Glomerular visceral epithelial cell (primary cell): ENCODE measurements around the gene TMEM263.
"Not testable (repeated sequence)": the region's sequence is repeated elsewhere in the genome, so short reads cannot be mapped to it uniquely, and the experiment has no call there.

Source experiments
- DNase-seq: peaks from one replicate; pipeline ENCODE4 v3.0.0-alpha.2; 2016; ENCODE audit errors: extremely low spot score

Gene TMEM263

GRCh38 chr12:106955377-106956047 lies at the start of gene TMEM263:
TSS of gene TMEM263 (plus strand) at chr12:106955907. CDS start at chr12:106967117, 11,210 bp downstream.
- peak; percentile 98 for DNase-seq

- no peak for DNase-seq
Measured at GRCh38 chr12:106906715-106907114, 49.0 kb upstream of the TMEM263 start.

GRCh38 chr12:106907411-106907810 lies 48.3 kb upstream of the TMEM263 start:
- DNase-seq: no peak

GRCh38 chr12:106907846-106908245 lies 47.9 kb upstream of the TMEM263 start:
- no peak for DNase-seq

GRCh38 chr12:106908561-106908960 lies 47.1 kb upstream of the TMEM263 start:
- no peak for DNase-seq

GRCh38 chr12:106910202-106910601 lies 45.5 kb upstream of the TMEM263 start:
- DNase-seq: no peak

- no peak for DNase-seq
Measured at GRCh38 chr12:106911581-106911980, 44.1 kb upstream of the TMEM263 start.

- DNase-seq: no peak
Measured at GRCh38 chr12:106913456-106913855, 42.3 kb upstream of the TMEM263 start.

GRCh38 chr12:106914796-106915634 lies 40.7 kb upstream of the TMEM263 start:
- no peak for DNase-seq

GRCh38 chr12:106915635-106916026 lies 40.1 kb upstream of the TMEM263 start:
- no peak for DNase-seq

- DNase-seq: no peak
Measured at GRCh38 chr12:106917503-106917902, 38.2 kb upstream of the TMEM263 start.

GRCh38 chr12:106918746-106919145 lies 37.0 kb upstream of the TMEM263 start:
- DNase-seq: peak; percentile 6

- DNase-seq: peak; percentile 46
Measured at GRCh38 chr12:106919910-106920544, 35.7 kb upstream of the TMEM263 start.

- DNase-seq: not testable (repeated sequence)
Measured at GRCh38 chr12:106921976-106922375, 33.7 kb upstream of the TMEM263 start.

- DNase-seq: not testable (repeated sequence)
Measured at GRCh38 chr12:106923594-106923993, 32.1 kb upstream of the TMEM263 start.

- no peak for DNase-seq
Measured at GRCh38 chr12:106924268-106924861, 31.3 kb upstream of the TMEM263 start.

- DNase-seq: no peak
Measured at GRCh38 chr12:106926657-106927056, 29.1 kb upstream of the TMEM263 start.

GRCh38 chr12:106934277-106934676 lies 21.4 kb upstream of the TMEM263 start:
- DNase-seq: no peak

GRCh38 chr12:106941481-106942156 lies 14.1 kb upstream of the TMEM263 start:
- no peak for DNase-seq

- no peak for DNase-seq
Measured at GRCh38 chr12:106942775-106943174, 12.9 kb upstream of the TMEM263 start.

- no peak for DNase-seq
Measured at GRCh38 chr12:106945261-106945851, 10.4 kb upstream of the TMEM263 start.
